HT-29 (cell line): Measurements from ENCODE around the gene MCM7. TPM values are rescaled to one million over a fixed set of nuclear protein-coding genes. Genes with fewer than 3 reads are reported as not detected.

Source experiments
- DNase-seq: peaks from one replicate; pipeline ENCODE4 v3.0.0-alpha.2; 2015; ENCODE audit warnings: low spot score
- total RNA-seq: library from RNA; depleted of rRNA; stranded (reverse); fragments of >200 nt; shearing (Covaris generic); gene quantifications from 2 replicates; pipeline ENCODE4 v1.2.3, GENCODE V29; 2014

Gene MCM7
- total RNA-seq, 1 experiment from 2014 or later = 461 TPM

GRCh38 chr7:100093925-100094486 is 7.2 kb downstream of the MCM7 start:
- no peak for DNase-seq

- no peak for DNase-seq
Measured at GRCh38 chr7:100093498-100093897, 7.7 kb downstream of the MCM7 start.

- no peak for DNase-seq
Measured at GRCh38 chr7:100093054-100093453, 8.1 kb downstream of the MCM7 start.

- peak; percentile 52 for DNase-seq
Measured at GRCh38 chr7:100091411-100092181, 9.6 kb downstream of the MCM7 start.

- no peak for DNase-seq
Measured at GRCh38 chr7:100090527-100091410, 10.4 kb downstream of the MCM7 start.

GRCh38 chr7:100089458-100090196 is 11.6 kb downstream of the MCM7 start:
- peak; percentile 35 for DNase-seq

GRCh38 chr7:100088621-100089457 is 12.4 kb downstream of the MCM7 start, which contains the start of gene COPS6:
Gene COPS6 (plus strand): TSS chr7:100088969. CDS start chr7:100088991, 22 bp downstream.
- peak; percentile 78 for DNase-seq

GRCh38 chr7:100088095-100088620 is 13.0 kb downstream of the MCM7 start:
- no peak for DNase-seq

- no peak for DNase-seq
Measured at GRCh38 chr7:100087055-100087750, 14.0 kb downstream of the MCM7 start.

- DNase-seq = no peak
Measured at GRCh38 chr7:100085515-100085914, 15.7 kb downstream of the MCM7 start.

GRCh38 chr7:100082978-100083377 is 18.2 kb downstream of the MCM7 start:
- DNase-seq = no peak

GRCh38 chr7:100081535-100082102 is 19.6 kb downstream of the MCM7 start, which contains the start of gene ZNF3:
Gene ZNF3 (minus strand): TSS chr7:100081723. CDS start chr7:100077357, 4,366 bp downstream.
- peak; percentile 100 for DNase-seq

GRCh38 chr7:100080907-100081534 is 20.2 kb downstream of the MCM7 start:
- peak; percentile 46 for DNase-seq

GRCh38 chr7:100079024-100079560 is 22.1 kb downstream of the MCM7 start:
- no peak for DNase-seq

- DNase-seq = no peak
Measured at GRCh38 chr7:100077205-100077604, 24.0 kb downstream of the MCM7 start.

- no peak for DNase-seq
Measured at GRCh38 chr7:100075418-100075817, 25.8 kb downstream of the MCM7 start.

GRCh38 chr7:100074841-100075240 is 26.4 kb downstream of the MCM7 start:
- no peak for DNase-seq

GRCh38 chr7:100072462-100072861 is 28.7 kb downstream of the MCM7 start:
- DNase-seq = no peak
